T47D (cell line): ENCODE data around the gene SERPINF2.
"Not testable (repeated sequence)": the region's sequence is repeated elsewhere in the genome, so short reads cannot be mapped to it uniquely, and the experiment has no call there.

Experiments used
- DNase-seq, 2 experiments: peaks; one replicate each; pipeline versions ENCODE4 v3.0.0 to v3.0.0-alpha.2; 2011 to 2012; ENCODE audit warnings: low read depth in 1 of 2, low spot score in 1 of 2
- JUND ChIP-seq: IDR thresholded peaks from 2 replicates; pipeline ENCODE4 v1.6.1; 2012; ENCODE audit warnings: low read depth
- in situ Hi-C: cut with HindIII; loops from 2 replicates; pipeline ENCODE4 v1.10.0; 2016; ENCODE audit warnings: low sequenced_read_pairs, low pct_unique_long_range_greater_than_20kb

SERPINF2 gene

DNA sequence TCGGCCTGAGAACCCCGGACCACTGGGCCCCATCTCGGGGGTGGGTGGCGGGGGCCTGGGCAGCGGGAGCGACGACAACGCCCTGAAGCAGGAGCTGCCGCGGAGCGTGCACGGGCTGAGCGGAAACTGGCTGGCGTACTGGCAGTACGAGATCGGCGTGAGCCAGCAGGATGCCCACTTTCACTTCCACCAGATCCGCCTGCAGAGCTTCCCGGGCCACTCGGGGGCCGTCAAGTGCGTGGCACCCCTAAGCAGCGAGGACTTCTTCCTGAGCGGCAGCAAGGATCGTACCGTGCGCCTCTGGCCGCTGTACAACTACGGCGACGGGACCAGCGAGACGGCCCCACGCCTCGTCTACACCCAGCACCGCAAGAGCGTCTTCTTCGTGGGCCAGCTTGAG is 8.9 kb upstream of the SERPINF2 start:
- no peak for TF ChIP-seq JUND
- no peak for DNase-seq
- in situ Hi-C loops: no loop called here

DNA sequence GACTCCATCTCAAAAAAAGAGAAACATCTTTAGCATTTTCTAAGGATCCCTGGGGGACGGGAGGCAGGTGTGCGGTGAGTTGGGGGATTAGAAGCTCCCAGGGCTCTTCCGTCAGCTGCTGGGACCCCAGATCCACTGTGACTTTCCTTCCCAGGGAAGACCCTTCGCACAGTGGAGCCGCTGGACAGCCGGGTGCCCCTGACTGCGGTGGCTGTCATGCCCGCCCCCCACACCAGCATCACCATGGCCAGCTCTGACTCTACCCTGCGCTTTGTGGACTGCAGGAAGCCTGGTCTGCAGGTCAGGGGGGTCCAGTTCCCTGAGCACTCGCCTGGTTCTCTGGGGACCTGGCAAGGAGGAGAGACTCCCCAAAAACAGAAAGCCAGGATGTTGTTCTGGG is 7.3 kb upstream of the SERPINF2 start:
- DNase-seq: no peak
- no peak for TF ChIP-seq JUND
- in situ Hi-C loops: no loop called here

DNA sequence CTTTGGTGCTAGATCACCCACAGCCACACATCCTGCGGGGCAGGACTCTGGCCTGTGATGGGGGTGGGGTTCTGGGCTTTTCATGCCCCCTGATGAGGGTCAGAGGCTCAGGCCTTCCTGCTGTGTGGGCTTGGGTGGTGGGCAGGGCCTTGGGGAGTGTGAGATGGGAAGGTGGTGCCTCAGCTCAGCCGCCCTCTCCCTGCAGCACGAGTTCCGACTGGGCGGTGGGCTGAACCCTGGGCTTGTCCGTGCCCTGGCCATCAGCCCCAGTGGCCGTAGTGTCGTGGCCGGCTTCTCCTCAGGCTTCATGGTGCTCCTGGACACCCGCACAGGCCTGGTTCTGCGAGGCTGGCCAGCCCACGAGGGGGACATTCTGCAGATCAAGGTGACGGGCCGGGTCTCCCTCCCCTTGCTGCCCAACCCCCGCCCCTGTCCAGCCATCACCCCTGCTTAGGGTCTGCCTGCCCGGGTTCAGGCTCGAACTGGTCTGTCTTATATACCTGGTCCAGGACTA is 6.8 kb upstream of the SERPINF2 start:
- in situ Hi-C loops: no loop called here
- DNase-seq: no peak
- no peak for TF ChIP-seq JUND

DNA sequence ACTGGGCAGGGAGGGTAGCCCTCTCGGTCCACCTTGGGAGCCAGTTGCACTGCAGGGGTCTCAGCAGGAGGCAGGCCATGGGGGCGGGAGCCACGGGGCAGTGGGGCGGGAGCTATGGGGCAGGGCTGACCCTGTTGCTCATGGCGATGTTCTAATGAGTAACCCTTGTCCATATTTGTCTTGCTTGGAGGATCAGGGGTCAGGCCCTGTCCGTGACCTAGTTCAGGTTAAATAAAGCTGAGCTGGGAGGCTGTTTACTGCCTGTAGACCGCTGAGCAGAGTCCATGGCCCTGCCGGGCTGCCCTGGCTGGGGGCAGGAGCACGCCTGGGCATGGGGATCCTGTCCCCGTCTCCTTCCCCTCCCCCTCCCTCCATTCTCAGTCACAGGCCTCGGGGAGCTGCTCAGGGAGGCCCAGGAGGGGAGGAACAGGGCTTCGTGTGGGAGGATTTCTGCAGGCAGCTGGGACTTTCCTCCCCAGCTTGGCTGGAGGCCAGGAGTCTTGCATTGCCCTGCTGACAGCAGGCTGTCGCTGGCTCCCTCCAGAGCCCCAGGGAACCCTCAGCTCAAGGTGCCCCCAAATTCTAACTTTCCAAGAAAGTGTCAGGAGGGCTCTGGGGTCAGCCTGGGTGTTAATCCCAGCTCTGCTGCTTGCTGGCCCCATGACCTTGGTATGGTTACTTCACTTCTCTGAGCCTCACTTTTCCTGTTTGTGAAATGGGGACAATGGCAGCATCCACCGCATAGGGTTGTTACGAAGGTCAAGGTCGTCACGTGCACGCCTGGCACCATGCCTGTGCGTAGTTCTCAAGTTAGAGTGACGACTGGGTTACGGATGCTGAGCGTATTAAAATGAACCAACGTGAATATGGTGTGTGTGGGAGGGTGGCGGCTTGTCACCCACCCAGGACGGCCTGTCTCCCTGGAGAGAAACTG is 6.1 kb upstream of the SERPINF2 start:
- TF ChIP-seq JUND: no peak
- in situ Hi-C loops: no loop called here
- DNase-seq: no peak

DNA sequence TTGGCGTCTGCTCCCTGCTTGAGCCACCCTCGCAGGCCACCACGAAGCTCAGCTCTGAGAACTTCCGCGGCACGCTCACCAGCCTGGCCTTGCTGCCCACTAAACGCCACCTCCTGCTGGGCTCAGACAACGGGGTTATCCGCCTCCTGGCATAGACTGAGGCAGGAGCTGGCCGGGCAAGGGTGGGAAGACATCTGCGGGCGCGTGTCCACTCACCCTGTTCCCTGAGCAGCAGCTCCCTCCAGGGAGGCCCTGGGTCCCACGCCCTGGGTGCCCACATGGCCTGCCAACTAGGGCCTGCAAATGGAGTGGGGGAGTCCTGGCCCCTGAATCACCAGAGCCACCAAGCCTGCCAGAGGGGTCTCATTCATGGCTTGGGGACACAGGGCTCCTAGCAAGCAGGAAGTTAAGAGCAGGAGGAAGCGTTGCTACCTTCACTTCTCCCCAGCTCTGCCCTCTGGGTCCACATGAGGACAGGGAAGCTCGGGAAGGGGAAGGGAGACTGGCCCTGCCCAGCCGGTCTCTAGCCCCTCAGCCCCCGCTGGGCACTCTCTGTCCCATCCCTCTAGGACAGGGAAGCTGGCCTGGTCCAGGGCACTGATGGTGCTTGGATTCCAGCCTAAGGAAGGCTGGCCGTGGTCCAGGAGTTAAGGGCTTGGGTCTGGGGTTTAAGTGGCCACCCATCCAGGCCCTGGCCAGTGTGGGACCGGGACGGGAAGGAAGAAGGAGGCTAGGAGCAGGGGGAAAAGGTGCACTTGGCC is 5.0 kb upstream of the SERPINF2 start:
- in situ Hi-C loops: no loop called here
- TF ChIP-seq JUND: no peak
- no peak for DNase-seq

DNA sequence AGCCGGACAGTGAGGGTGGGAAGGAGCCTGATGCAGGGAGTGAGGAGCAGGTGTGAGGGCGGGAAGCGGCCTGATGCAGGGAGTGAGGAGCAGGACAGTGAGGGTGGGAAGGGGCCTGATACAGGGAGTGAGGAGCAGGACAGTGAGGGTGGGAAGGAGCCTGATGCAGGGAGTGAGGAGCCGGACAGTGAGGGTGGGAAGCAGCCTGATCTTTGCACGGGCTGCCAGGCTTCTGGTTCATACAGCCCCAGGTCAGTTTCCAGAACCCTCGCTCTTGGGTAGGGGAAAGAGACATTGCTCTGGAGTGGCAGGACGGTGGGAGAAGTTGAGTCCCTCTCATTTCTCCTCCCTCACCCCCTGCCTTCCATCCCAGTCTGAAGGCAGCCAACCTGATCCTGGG is 772 bp upstream of the SERPINF2 start:
- in situ Hi-C loops: not testable (repeated sequence)

DNA sequence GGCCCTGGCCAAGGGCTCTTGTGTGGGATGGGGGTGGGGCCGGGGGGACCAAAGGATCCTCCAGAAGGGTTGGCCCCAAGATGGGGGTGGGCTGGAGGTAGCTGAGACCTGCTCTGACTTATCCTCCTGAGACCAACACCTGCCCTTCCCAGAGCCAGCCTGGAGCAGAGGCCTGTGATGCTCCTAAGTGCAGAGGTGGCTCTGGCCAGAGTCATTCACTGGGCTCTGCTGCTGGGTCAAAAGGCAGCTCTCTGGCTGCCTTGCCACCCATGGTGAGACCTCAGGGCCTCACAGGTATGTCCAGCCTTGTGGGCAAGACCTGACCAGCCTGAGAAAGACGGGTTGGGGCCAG is 393 bp downstream of the SERPINF2 start:
- no peak for DNase-seq
- in situ Hi-C loops: no loop called here
- TF ChIP-seq JUND: no peak

More for the DNA sequence above, 772 bp upstream of the SERPINF2 start:
- DNase-seq: not testable (repeated sequence)

DNA sequence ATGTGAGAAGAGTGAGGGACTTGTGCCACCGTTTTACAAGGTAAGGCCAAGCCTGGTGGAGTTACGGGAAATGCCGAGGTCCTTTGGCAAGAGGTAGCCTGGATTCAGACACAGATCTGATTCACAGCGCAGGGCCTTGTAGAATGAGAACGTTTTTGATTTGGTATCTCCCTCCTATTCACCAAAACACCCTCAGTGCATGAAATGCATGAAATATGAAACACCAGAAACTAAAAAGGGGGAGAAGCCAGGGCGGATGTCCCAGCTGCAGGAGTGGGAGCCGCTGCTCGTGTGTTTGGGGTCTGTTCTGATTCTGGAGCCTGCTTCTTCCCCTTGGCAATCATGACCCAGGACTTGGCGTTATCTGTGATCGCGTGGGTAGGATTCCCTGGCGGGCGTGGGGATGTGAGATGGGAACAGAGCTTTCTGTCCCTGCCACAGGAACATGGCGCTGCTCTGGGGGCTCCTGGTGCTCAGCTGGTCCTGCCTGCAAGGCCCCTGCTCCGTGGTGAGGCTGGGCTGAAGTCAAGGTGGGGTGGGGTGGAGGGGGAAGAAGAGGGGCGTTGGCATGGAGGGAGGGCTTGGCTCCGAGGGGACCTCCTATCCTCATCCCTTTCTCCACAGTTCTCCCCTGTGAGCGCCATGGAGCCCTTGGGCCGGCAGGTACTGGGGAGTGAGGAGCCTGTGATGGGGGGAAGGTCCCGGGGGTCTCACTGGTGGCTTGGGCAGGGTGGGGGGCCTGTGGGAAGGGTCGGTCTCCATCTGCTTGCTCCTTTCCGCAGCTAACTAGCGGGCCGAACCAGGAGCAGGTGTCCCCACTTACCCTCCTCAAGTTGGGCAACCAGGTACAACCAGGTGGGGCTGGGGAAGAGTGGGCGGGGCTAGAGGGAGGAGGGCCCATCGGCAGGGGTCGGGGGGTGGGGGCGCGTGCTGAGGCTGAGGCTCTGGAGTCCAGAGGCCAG is 2.2 kb downstream of the SERPINF2 start:
- no peak for TF ChIP-seq JUND
- DNase-seq: no peak
- in situ Hi-C loops: no loop called here

DNA sequence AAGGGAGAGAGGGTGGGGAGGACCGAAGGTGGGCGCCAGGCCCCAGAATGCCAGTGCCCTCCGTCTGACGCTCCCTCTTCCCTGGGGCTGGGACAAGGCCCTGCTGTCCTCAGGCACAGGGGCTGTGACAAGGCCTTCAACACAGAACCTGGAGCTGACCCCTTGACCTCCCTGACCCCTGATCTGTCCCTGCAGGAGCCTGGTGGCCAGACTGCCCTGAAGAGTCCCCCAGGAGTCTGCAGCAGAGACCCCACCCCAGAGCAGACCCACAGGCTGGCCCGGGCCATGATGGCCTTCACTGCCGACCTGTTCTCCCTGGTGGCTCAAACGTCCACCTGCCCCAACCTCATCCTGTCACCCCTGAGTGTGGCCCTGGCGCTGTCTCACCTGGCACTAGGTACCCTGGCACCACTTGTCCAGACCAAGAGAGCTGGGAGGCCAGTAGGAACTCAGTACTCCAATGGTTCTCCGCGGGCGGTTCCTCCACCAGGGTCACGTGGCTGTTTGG is 2.9 kb downstream of the SERPINF2 start:
- no peak for TF ChIP-seq JUND
- in situ Hi-C loops: no loop called here
- DNase-seq: no peak

DNA sequence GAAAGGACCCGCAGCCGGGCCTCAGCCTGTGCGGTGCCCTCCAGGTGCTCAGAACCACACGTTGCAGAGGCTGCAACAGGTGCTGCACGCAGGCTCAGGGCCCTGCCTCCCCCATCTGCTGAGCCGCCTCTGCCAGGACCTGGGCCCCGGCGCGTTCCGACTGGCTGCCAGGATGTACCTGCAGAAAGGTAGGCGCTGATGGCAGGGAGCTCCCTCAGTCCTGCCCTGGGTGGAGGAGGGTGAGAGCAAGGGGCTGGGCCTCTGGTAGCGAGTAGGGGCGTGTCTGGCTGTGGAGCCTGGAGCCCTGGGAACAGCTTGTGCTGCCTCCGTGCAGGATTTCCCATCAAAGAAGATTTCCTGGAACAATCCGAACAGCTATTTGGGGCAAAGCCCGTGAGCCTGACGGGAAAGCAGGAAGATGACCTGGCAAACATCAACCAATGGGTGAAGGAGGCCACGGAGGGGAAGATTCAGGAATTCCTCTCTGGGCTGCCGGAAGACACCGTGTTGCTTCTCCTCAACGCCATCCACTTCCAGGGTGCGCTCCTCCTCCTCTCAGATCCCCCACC is 4.4 kb downstream of the SERPINF2 start:
- DNase-seq: no peak
- in situ Hi-C loops: no loop called here

DNA sequence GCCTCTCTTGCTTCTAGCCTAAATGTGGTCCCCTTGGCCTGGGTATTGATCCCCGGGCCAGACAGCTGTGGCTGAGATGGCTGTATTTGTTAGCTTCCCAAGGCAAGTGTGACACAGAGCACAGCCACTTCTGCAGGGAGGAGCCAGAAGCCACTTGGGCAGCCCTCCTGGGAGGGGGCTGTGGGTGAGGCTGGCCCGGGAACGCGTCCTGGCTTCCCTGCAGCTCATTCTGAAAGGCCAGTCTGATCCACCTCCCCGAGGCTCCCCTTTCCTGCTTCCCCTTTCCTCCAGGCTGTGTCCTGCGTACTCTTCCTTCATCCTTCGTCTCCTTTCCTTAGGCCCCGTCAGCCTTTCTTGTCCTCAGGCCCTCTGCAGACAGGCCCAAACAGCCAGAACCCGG is 8.0 kb downstream of the SERPINF2 start:
- TF ChIP-seq JUND: no peak
- in situ Hi-C loops: no loop called here
- DNase-seq: no peak

More for the DNA sequence above, 4.4 kb downstream of the SERPINF2 start:
- no peak for TF ChIP-seq JUND
